NK-92 (cell line): ENCODE data around the gene DMBX1.

Experiments used
- DNase-seq: peaks from one replicate; lab custom pipeline; 2025; ENCODE audit not compliant: unreplicated experiment; lab: John Stamatoyannopoulos, UW

DMBX1 gene

DNA sequence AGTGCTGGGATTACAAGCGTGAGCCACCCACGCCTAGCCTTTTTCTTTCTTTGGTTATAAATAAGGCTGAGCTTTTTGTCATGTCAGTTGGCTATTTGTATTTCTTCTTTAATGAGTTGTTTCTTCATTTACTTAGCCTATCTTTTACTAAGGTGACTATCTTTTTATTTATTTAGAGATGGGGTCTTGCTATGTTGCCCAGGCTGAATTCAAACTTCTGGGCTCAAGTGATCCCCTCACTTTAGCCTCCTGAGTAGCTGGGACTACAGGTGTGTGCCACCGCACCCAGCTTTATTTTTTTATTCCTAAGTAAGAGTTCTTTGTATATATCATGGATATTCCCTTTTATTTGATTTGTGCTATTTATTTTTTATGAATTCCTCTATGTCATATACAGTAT, 11.9 kb downstream of the DMBX1 start:
- DNase-seq, result no peak

DNA sequence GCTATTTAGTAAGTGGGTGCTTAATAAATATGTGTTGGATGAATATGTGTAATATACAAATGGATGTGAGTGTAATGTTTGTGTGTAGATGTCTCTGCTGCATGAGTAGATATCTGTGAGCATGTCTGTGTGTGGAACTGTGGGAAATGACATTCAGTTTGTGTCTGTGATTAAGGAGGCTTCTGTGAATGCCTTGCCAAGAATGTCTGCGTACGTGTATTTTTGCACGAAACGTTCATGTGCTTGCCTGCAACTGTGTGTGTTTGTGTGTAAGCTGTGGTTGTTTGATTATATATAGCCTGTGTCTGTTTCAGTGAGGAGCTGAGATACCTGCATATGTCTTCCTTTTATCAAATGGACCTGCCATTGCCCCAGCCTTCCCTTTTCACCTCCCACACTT, 13.8 kb downstream of the DMBX1 start:
- no peak for DNase-seq

DNA sequence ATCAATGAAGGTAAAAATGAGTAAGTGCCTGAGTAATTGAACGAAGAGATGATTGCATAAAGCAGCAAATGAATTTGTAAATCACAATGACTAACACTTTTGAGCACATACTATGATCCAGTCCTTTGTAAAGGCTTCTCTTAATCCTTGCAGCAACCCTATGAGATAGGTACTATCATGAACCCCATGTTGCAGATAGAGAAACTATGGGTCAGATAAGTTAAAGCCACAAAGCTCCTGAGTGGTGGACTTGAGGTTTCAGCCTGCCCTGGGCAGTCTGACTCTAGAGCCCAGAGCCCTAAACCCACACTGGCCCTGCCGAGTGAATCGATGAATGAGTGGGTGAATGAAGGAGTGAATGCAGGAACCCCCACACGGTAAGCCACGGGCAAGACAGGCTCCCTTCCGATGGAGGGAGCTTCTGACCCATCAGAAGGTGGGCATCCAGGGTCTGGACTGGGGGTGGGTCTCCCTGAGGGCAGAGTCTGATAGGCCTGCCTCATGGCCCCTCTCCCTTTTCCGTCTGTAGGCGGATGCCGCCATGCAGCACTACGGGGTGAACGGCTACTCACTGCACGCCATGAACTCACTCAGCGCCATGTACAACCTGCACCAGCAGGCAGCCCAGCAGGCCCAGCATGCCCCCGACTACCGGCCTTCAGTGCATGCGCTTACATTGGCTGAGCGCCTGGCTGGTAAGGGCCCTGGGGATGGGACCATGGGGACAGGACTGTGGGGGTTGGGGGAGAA, 17.0 kb downstream of the DMBX1 start:
- no peak for DNase-seq

DNA sequence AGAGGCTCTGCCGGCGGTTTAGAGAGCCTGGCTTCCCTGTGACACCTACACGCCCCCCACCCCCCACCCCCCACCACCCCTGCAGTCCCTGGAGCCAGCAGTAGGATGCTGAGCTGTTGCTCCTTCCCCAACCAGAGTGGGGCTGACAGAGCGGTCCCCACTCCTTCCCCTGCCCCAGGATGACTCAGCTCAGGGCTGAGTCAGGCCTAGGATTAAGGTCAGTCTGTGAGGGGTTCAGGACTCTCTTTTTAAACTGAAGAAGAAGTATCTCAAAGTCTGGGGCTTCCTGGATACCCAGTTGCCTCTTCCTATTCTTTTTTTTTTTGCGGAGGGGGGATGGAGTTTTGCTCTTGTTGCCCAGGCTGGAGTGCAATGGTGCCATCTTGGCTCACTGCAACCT, 19.1 kb downstream of the DMBX1 start:
- DNase-seq, result no peak

DNA sequence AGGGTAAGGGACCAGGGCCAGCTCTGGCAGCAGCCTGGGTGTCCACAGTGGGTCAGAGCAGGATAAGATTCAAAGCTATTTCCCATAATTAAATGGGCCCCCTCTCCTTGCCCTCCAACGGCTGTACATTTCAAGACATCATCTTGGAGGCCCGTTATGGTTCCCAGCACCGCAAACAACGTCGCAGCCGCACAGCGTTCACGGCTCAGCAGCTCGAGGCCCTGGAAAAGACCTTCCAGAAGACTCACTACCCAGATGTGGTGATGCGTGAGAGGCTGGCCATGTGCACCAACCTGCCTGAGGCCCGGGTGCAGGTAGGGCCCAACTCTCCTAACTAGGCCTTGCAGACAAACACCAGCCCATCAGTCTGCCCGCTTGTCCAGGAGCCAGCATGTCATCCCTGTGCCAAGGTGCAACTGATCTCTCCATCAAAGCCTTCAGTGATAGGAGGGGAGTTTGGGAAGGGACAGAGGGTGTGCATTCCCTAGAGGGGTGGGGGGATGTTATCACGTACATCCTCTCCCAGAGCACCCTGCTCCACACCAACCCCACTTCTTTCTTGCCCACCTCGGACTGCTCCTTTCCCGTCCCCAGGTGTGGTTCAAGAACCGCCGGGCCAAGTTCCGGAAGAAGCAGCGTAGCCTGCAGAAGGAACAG, 20.8 kb downstream of the DMBX1 start:
- DNase-seq, result no peak

DNA sequence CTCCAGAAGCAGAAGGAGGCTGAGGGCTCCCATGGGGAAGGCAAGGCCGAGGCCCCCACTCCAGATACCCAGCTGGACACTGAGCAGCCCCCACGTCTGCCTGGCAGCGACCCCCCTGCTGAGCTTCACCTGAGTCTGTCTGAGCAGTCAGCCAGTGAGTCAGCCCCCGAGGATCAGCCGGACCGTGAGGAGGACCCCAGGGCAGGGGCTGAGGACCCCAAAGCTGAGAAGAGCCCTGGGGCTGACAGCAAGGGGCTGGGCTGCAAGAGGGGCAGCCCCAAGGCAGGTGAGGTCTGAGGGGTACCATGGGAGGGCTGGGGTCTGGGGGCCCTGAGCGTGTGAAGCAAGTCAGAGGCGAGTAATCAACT, 21.3 kb downstream of the DMBX1 start:
- DNase-seq, result no peak

DNA sequence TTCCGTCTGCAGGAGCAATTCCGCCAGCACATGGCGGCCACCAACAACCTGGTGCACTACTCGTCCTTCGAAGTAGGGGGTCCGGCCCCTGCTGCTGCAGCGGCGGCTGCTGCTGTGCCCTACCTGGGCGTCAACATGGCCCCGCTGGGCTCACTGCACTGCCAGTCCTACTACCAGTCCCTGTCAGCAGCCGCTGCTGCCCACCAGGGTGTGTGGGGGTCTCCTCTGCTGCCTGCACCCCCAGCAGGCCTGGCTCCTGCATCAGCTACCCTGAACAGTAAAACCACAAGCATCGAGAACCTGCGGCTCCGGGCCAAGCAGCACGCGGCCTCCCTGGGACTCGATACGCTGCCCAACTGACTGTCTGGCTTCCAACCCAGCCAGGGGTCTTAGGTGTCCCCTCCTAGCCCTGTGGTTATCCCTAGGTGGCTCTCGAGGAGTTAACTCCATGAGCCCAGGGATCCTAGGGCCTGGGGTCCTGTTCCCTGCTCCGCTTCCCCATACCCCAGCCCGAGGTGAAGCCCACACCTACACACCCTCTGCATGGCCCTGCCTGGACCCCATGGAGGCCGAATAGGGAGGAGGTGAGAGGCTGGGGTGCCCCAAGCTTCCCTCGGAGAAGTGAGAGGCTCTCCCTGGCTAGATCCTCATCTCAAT, 22.6 kb downstream of the DMBX1 start:
- DNase-seq, result no peak

DNA sequence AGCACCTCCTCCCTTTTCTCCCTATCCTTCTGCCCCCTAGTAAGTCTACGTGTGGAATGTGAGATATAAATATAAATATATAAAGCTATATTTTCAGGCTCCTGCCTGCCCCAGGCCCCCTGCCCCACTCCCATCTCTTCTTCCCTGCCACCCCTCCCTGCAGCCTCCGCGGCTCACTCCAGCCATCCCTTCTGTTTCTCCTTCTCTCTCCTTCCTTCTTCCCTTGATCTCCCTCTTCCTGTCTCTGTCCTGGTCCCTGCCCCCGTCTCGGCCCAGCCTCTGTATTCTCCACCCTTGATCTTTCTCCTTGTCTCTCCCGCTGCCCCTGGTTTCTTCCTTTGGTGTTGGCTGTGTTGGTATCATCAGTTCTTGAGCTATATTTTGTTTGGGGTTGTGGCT, 23.2 kb downstream of the DMBX1 start:
- no peak for DNase-seq

DNA sequence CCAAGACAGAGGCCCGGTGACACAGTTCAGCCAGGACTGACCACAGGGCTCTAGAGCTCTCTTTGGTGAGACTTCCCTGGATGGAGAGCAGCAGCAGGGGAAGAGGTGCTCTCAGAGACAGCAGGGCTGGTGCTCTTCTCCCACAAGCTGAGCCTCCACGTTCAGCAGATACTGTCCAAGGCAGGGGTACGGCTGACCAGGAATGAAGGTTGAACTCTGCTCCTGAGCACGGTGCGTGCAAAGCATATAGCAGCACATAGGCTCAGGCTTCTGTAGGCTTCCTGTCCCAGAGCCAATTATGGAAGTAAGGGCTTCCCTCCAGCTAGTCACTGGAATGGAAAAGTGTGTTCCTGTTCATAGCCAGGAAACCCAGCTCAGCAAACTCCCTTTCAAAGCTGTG, 23.9 kb downstream of the DMBX1 start:
- no peak for DNase-seq

DNA sequence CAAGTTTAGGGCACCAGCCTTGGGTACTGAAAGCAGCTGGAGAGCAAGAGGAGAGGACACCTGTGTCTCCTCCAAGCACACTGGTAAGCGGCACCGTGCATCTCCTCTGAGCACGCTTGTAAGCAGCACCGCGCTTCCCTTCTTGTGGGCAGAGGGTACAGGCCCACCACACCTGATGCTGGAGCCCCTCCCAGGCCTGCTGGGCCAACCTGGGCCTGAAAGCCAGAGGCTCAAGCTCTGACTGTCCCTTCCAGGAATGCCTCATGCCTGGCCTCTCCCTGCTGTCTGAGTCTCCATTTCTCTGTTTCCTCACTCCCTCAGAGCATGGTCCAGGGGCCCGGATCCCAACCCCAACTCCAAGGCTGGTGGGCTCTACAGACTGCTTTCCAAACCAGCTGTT, 25.9 kb downstream of the DMBX1 start:
- DNase-seq, result no peak

DNA sequence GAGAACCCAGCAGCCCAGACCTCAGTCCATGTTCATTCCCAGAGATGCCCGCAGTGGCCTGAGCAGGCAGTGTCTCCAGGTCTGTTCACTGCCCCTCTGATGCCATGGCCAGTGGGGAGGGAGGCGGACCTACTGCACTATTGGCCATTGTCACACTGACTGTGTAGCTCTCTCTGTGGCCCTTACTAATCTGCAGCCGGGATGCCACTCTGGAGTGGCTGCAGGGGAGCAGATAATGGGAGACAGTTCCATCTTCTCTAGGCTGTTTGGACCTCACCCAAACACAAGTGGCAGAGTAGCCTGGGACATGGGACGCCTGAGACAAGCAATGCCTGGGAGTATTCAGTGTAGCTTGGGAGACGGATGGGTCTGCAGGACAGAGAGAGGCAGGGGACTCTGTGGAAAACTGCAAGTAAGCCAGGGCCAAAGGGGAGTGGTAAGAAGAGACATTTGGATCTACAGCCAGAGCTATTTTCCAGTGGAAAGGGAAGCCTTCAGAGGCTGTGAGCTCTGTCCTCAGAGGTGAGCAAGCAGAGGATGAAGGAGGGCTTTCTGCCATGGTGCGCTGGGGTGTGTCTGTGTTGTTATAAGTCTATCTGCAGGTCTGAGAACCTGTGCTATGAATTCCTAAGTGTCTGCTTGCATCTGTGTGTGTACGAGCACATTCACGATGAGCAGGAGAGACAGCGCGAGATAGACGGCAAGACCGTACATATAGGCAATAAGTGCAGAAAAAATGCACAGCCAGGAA, 26.7 kb downstream of the DMBX1 start:
- no peak for DNase-seq

DNA sequence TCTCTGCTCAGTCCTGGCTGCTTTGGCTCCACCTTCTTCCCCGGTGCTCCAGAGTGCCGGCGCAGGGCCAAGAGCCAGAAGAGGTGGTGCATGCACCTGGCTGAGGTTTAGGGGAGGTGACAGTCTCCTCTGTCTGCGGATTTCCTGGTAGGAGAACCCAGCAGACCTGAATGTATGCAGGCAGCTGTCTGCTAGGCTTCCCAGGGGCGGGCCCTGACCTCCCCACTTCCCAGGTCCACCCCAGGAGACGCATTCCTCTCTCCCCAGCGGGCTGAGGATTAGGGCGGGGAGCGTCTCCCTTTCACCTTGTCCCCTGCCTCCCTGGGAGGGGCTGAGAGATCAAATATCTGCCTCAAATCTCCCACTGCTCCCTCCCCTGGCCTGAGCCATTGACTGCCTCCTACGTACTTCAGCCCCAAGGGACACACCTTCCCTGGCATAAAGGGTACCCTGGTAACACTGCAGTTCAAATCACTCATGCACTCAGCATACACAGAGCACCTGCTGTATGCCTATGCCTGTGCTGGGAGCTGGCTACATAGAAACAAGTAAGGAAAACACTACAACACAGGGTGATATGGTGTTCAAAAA, 27.5 kb downstream of the DMBX1 start:
- no peak for DNase-seq

DNA sequence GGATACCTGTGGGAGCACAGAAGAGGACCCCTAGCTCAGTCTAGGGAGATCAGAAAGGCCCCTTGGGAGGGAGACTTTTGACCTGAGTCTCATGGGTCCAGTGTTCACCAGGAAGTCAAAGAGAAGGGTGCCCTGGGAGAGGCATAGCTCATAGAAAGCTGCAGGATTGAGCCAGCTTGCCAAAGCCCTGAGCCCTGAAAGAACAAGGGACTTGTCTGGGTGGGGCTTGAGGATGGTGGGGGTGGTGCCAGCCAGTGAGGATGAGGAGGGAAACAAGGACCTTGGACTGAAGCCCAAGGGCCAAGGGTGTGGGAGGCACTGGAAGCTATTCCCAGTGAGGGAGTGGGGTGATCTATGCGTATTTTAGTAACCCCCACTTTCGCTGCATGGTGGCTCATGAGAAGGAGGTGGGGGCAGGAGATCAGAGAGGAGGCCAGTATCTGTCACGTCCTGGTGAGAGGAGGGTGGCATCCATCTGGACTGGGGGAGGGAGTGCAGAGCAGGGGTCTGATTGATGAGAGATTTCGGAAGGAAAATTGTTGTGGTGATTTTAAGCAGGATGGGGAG, 28.4 kb downstream of the DMBX1 start:
- DNase-seq, result no peak

DNA sequence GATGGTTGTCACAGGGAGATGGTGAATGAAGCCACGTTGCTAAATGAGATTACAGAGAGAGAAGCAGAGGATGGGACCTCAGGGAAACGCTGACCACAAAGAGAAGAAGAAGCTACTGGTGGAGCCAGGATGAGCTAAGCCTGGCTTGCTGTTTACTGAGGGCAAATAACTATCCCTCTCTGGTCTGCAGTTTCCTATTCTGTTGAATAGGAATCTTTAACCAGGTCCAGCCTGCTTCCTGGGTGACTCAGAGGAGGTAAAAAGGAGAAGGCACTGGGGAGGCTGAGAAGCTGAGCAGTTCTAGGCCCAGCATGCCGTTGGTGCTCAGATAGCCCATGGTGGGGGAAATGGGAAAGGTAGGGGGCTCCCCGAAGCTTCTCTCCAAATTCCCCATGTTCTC, 29.6 kb downstream of the DMBX1 start:
- no peak for DNase-seq

DNA sequence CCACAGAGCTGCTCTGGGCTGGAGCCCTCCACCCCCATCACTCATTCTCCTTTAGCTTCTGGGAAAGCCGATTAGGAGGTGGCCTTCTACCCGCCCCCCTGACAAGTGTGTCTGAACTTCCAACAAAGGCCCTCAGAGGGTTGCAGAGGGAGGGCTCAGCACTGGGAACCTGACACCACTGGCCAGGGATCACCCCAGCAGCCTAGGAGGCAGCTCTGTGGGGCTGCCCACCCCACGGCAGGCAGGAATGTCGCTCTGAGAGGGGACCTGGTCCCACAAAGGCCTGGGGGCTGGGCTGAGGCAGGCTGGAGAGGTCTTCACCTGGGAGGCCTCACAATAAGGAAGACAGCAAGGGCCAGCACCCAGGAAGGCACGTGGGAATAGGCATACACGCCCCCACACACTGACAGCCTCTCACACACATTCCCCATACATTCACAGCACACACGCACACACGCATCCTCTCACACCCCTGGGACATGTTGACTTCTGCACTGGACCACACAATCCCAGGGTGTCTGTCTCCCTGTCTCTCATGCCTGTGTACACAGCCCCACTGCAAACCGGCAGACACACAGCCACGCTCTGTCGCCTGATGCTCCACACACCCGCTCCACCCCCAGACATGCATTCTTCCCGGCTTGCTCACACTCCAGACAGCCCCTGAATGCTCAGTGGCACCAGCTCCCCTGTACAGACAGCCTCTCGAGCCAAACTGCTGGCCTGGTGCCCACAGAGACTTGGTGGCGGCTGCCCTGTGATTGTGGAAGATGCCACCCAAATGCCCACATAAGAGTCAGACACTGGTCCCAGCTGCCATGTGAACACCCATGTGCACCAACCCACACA, 30.7 kb downstream of the DMBX1 start:
- no peak for DNase-seq

DNA sequence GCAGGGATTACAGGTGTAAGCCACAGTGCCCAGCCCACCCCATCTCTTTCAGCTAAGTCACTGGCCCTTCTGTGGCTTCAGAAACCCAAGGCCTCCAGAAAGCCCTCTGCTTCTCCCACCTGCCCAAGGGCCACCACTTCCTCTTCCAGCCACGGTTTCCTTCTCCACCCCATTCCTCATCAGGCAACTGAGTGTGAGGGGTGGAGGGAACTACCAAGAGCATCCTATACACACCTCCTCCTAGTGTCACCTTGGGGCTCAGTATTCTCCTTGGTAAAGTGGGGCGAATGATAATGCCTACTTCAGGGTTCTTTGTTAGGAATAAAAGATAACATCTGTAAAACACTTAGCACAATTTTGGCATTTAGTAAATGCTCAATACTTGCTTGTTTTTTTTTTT, 31.8 kb downstream of the DMBX1 start:
- no peak for DNase-seq

DNA sequence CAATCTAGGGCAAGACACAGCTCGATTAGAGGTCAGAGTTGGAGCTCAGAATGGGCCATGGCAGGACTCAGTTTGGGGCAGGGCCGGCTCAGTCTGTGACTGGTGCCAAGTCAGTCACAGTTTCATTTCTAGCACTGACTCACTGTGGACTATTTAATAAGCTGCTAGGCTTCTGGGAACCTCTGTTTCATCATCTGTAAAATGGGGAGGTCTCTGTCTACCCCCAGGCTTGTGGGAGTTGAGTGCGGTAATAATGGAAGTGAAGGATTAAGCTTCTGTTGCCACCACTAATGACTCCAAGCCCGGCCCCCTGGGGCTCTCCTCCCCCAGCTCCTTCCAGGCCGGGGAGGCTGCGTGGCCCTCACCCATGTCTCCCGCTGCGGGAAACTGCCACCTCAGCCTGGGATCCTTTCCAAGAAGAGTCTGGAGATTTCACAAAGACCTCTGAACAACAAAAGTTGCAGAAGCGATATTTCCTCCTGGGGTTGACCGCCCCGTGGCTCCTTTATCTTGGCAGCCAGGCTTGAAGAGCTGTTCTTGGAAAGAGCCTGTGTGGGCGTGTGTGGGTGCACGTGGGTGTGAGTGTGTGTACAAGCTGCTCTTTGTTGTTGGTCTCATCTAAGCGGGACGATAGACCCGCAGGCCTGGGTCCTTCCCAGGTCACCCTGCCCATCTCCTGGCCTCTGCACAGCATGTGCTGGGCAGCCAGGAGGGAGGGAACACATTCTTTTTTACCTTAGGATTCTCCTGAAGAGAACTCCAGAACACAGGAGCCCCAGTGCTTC, 32.7 kb downstream of the DMBX1 start:
- no peak for DNase-seq

DNA sequence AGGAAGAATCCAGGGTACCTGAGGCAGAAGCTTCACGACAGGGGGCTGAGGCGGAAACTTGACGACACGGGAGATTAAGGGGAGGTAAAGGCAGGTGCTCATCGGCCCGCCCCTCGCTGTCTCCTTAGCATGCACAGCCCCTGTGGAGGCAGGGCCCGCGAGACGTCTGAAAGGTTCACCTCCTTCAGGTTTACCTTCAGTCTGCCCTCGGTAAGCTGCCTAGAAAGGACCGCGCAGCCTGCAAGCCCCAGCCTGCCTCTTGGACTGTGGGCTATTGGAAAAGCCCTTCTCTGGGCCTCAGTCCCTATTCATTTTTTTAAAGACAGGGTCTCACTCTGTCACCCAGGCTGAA, 33.3 kb downstream of the DMBX1 start:
- no peak for DNase-seq

DNA sequence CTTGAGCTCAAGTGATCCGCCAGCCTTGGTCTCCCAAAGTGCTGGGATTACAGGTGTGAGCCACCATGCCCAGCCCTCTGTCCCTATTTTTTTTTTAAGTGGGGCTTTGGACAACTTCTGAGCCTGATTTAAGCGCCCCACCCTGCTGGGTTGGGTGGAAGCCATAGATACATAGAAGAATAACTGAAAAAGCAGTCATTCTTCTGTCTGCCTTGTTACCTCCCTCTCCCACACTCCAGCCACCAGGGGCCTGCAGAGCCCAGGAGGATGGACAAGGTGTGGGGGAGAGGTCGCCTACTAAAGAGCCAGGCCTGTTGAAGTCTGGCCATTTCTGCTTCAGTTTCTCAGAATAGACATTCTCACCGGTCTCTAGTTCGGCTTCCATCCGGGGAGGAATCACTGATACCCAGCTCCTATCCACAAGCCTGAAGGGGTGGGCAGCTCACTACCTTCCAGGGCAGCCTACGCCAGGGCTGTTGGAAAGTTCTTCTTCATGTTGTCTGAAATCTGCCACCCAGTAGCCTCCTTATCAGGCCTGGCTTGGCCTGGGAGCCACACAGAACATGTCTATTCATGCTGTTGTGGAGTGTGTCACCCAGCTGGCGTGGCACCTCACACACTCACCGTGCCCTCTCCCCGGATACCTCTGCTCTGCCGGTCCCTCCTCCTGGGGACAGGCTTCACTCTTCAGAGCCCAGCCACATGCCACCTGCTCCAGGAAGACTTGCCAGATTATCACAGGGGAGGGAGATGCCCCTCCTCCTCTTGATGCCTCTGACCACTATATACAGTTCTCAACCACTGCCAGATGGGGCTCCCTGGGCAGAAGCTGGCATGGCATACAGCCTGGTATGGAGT, 34.1 kb downstream of the DMBX1 start:
- DNase-seq, result no peak
